Fibroblast of pulmonary artery (primary cell): ENCODE measurements around the gene PSMD7.

Experiments
- DNase-seq: peaks from one replicate; pipeline ENCODE4 v3.0.0-alpha.2; 2010; ENCODE audit warnings: low read depth
- H3K4me3 ChIP-seq: replicated peaks from 2 replicates; pipeline ENCODE4 v1.5.1; 2011; ENCODE audit warnings: low read depth, mild to moderate bottlenecking, control low read depth, low read length, moderate library complexity
- CTCF ChIP-seq: IDR thresholded peaks from 2 replicates; pipeline ENCODE4 v1.5.1; 2011; ENCODE audit warnings: mild to moderate bottlenecking, control low read depth, low read length, inconsistent platforms; ENCODE audit errors: missing control alignments

PSMD7 gene

GRCh38 chr16:74261068-74261467, 35.5 kb upstream of the PSMD7 start:
- no peak overlapping the region for H3K4me3 ChIP-seq
- TF ChIP-seq CTCF: no peak
- DNase-seq: no peak

GRCh38 chr16:74264811-74265210, 31.8 kb upstream of the PSMD7 start:
- no peak for TF ChIP-seq CTCF
- DNase-seq: no peak
- H3K4me3 ChIP-seq: no peak overlapping the region

- no peak for TF ChIP-seq CTCF
- DNase-seq: no peak
- no peak overlapping the region for H3K4me3 ChIP-seq
Observed at GRCh38 chr16:74268372-74268782, 28.2 kb upstream of the PSMD7 start.

- H3K4me3 ChIP-seq: no peak overlapping the region
- DNase-seq: peak; percentile 17
- TF ChIP-seq CTCF: no peak
Observed at GRCh38 chr16:74271872-74272271, 24.7 kb upstream of the PSMD7 start.

GRCh38 chr16:74275031-74275636, 21.5 kb upstream of the PSMD7 start:
- no peak overlapping the region for H3K4me3 ChIP-seq
- peak; percentile 48 for DNase-seq
- TF ChIP-seq CTCF: peak; percentile 49

- DNase-seq: no peak
- H3K4me3 ChIP-seq: no peak overlapping the region
- no peak for TF ChIP-seq CTCF
Observed at GRCh38 chr16:74275711-74276110, 20.9 kb upstream of the PSMD7 start.

GRCh38 chr16:74277974-74278373, 18.6 kb upstream of the PSMD7 start:
- H3K4me3 ChIP-seq: no peak overlapping the region
- DNase-seq: no peak
- no peak for TF ChIP-seq CTCF
